Posterior cingulate gyrus (tissue), 11 donors: ENCODE data around the gene CEP104.

Source experiments
- DNase-seq, 10 donors: peaks; one replicate each; pipeline versions ENCODE4 v3.0.0 to v3.0.0-alpha.2; 2020 to 2021; ENCODE audit warnings: mixed read lengths in 3 of 10
- intact Hi-C: fragments of 100-400 bp; cut with DNase I; formaldehyde crosslinking; loops from one replicate; pipeline ENCODE4 v1.15.1; 2023

The CEP104 gene

DNA sequence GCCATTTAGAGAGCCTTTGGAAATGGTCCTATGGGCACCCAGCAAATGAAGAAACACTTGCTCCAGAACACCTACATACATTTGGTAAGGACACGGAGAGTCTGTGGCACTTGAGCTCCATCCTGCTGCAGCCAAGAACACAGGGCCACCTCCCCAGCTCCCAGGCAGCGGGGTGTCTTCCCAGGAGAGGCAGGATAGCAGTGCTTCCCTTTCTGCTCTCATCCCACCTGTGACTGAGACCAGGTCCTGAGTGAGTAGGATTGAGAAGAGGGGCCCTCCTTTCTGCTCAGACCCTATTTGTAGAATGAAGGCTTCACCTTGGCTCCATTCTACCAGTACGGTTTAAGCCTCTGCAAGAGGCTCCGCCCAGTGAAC is 38.9 kb upstream of the CEP104 start:
- intact Hi-C loops = no loop called here
- peak in 1 of 10 donors; percentile 43 for DNase-seq

DNA sequence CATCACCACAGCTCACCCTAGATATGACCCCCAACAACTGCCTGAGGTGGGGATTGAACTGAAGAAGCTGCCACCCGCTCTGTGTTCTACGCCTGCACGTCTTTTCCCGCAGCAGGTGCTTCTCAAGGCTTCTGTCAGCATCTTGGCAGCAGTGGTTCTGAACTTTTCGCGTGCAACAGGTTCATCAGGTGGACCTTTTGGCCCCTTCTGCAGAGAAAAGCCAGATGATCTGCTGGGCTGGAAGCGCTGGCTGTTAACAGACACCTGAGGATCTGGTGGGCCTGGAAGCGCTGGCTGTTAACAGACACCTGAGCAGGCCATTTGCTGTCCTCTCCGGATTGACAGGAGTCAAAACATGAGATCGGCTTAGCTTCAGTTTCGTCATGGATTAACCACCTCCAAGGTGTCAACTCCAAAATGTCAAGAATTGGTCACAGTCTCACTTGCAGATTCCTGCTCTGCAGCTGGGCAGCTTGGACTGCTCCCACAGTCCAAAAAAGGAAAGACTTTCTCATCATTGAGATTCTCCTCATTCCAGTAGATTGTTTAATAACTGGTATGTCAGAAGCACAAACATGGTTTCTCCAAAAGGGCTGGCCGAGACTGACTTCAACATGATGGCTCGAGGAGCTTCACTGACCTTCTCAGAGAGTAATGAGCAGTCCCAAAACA is 38.4 kb upstream of the CEP104 start:
- intact Hi-C loops = no loop called here
- peak in 2 of 10 donors; percentile 18 to 21 for DNase-seq

DNA sequence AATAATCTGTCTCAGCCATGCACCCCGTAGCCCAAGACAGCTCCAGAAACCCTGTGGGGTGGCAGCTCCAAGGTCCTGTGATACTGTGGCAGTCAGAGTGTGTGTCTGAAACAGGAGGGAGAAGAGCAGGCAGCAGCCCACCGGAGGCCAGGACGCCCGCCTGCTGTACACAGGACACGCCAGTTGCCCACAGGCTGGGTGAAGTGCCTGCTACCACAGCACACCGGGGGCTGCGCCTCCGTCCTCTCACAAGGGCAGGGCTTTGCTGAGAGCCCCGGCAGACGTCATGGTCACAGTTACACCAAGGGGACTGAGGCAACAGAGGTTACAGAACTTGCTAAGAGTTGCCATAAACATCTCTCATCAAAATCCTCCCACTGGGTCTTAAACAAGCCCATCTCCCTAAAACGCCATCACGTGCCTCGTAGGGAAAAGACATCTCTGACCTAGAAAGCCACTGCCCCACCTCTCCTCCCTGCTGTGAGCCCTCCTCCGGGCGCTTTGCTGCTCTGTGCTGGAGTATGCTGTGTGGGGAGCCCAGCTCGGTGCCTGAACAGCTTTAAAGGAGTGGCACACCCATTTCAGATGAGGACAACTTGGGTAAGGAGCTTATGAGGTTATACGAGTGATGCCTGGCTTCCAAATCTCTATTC is 37.7 kb upstream of the CEP104 start:
- intact Hi-C loops = no loop called here

DNA sequence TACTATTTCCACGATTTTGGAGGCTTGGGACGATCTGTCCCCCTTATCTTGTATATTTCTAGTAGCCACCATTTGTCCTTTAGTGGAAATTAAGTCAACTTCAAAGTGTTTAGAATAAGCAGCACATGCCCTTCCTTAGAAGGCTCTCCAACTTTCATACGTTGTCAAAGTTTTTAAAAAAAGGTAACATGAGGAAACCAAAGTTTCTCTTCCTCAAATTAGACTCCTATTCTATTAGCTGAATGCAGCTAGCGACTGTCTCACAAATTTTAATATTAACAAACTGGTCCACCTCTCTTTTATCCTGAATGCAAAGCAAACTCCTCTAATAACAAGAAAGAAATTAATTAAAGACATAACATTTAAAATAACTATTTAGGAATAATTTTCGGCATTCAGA is 36.2 kb upstream of the CEP104 start:
- DNase-seq = no peak
- intact Hi-C loops = no loop called here

More for the DNA sequence above, 37.7 kb upstream of the CEP104 start:
- peak in 1 of 10 donors; percentile 70 for DNase-seq

DNA sequence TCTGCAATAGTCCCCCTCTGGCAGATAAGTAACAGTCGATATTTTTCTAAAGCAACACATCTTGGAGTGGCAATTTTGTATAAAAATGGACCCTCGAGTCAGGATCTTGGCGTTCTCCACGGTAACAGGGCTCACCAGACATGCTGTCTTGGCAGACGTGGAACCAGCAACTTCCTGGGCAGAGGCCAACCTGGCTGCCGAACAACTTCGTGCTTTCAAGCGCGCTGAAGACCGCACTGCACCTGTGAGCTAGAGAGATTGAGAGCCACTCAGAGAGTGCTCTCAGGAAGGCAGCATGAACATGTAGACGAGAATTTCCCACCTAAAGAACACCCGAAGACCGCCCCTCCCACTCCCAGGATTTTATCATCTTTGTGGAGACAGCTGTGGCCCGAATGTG is 35.7 kb upstream of the CEP104 start:
- intact Hi-C loops = no loop called here

DNA sequence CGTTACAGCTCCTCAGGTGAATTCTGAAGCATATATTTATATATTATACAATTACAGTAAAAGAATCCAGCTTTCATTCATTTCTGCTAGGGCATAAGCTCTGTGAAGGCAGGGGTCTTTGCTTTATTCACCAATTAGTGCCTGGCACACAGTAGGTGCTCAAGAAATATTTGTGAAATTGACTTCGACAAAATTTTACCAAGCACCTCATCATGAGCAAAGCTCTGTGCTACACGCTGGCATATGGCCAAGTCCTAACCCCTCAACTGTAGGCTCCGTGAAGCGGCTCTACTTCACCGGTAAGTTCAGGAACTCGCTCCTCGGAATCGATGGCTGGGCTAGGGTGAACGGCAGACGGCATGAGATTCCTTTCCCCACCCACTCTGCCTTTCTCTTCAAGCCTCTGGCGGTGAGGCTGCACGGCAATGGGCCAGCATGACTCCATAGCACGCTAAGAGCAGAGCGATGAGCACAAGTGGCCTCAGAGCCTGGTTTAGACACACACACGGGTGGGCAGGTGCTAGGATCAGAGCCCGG is 34.4 kb upstream of the CEP104 start:
- intact Hi-C loops = no loop called here
- peak in 7 of 10 donors; percentile 39 to 90 (median 65) for DNase-seq

More for the DNA sequence above, 35.7 kb upstream of the CEP104 start:
- DNase-seq = peak in 9 of 10 donors; percentile 27 to 93 (median 64)

DNA sequence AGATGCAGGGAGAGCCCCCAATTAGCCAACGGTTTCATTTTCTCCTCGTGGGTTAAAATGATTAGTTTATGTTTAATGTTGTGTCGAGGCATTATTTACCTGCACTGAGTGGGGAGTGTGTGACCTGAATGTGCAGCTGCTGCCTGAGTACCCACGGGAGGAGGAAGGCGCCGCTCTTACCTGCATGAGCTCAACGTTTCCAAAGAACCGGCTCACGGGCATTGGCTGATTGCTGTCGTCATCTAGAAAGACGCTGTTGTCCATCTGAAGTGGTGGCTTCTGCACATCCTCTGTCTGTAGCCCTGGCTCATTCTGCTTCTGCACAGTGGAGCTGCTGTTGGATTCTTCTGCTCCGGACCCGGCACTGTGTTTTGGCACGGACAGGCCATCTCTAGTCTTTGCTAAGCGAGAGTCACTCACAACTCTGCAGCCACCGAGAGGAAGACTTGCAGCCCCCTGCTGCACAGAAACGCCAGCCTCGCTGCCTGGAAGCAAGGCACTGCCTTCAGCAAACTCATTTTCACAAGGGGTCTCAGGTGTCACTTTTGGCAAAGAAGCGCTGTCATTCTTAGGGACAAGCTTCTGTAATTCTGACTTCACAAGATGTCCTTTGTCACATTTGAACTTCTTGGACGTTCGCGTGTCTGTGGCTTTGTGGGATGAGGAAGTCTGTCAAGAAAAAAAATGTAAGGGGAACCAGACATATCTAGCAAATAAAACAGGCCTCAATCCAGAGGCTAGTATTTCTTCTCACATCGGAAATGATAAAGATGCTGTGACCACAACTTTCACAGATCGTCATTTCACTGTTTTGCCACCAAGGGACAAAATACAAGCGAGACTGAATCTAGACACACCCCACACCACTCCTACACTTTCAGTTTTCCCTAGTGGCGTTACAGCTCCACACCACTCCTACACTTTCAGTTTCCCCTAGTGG is 33.6 kb upstream of the CEP104 start:
- intact Hi-C loops = no loop called here
- peak in 1 of 10 donors; percentile 77 for DNase-seq

DNA sequence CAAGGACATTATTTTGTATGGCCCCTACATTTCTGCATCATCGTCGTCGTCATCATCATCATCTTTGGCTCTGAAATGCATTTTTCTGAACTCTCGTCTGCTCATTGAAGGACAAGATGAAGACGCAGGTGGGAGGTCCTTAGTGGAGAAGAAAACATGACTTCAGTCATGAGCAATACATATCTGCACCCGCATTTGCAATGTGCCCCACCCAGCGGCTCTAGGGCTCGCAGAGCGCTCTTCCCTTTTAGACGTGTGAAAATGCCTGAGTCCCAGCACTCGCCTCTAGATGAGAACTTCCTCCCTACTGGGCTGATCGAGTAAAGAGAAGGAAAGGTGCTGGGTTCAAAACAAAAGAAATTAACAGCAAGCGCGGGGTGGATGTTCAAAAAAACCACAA is 32.9 kb upstream of the CEP104 start:
- intact Hi-C loops = no loop called here
- DNase-seq = peak in 1 of 10 donors; percentile 15

DNA sequence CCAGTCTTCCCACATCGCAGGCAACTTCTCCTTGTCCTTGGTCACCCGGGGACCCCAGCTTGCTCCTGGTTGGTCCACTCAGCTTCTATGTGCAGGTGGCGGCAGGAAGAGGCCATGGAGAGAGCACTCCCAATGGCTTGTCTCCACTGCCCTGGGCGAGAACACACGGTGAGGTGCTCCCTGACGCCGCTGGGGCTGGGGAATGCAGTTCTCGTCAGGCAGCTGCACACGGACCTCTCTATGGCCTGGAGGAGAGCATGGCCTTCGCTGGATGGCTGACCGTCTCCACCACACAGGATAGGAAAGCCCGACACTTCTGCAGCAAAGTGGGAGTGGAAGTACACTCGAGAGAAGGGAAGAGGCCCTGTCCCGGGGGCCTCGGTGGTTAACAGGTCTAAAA is 31.3 kb upstream of the CEP104 start:
- intact Hi-C loops = no loop called here
- peak in 1 of 10 donors; percentile 78 for DNase-seq

DNA sequence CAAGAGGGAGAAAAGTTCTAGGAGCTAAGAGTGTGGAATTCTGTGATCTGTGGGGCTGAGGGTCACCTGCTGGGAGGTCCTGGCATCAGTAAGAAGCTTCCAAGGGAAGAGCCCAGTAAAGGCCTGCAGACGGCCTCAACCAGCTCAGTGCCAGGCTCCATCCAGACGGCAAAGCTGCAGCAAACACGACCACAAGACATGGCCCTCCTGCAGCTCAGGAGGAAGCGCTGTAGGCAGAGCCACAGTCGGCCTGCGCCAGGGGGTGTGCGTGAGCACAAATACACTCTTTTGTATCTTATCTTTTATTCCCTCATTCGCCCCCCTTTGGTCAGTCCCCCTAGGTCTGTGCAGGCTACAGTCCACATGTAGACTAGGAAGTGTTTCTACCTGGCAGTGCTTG is 29.7 kb upstream of the CEP104 start:
- DNase-seq = peak in 2 of 10 donors; percentile 35 to 43
- intact Hi-C loops = no loop called here

DNA sequence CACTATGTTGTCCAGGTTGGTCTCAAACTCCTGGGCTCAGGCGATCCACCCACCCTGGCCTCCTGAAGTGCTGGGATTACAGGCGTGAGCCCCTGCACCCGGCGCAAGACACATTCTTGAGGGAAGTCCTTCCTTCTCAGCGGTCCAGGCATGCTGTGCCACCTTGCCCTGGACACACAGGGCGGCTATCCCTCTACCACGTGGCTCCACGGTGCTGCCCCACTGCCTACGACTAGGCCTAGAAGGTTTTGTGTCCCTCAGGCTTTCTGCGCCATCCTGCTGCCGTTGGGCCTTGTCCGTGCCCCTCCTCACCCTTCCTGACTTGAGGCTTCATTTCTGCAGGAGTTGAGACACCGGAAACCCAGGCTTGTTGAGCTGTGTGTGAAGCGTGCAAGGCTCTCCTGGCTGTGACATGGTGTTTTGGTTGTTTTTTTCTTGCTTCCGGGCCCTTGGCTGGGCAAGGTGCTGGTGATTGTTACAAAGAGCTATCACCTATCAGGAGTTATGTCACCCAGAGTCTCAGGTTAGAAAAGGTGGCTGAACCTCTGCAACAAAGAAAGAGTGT is 29.2 kb upstream of the CEP104 start:
- intact Hi-C loops = no loop called here
- DNase-seq = peak in 2 of 10 donors; percentile 45 to 54

DNA sequence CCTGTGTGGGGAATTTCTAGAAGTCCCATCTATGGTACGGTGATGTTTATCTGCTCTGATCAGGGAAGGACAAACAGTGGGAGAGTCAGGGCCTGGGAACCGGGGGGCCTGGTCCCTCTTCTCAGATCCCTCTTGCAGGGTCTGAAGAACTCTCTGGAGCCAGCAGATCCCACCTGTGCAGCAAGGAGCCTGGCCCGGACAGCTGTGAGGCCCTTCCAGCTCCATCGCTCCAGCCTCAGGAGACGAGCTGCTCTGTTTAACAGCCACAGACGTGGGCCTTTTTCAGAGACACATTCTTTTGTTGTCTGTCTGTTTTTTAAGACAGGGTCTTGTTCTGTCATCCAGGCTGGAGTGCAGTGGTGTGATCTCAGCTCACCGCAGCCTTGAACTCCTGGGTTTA is 28.6 kb upstream of the CEP104 start:
- intact Hi-C loops = no loop called here
- peak in 2 of 10 donors; percentile 37 to 59 for DNase-seq

DNA sequence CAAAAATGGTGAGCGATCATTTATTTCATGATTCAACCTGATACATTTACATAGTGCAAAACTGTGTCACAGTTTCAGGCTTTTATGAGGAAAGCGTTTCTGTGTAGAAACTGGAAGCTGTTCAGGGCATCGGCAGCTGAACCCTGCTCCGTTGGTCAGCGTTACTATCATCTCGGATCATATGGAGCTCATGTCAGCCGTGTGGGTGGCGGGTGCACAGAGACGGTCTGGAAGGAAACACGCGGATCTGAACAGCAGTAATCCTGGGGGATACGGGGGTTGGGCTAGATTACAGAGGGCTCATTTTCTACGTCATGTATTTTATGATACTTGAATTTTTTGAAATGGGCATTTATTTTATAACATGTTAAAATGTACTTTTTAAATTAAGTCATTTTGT is 28.0 kb upstream of the CEP104 start:
- intact Hi-C loops = no loop called here
- DNase-seq = peak in 2 of 10 donors; percentile 37 to 62

DNA sequence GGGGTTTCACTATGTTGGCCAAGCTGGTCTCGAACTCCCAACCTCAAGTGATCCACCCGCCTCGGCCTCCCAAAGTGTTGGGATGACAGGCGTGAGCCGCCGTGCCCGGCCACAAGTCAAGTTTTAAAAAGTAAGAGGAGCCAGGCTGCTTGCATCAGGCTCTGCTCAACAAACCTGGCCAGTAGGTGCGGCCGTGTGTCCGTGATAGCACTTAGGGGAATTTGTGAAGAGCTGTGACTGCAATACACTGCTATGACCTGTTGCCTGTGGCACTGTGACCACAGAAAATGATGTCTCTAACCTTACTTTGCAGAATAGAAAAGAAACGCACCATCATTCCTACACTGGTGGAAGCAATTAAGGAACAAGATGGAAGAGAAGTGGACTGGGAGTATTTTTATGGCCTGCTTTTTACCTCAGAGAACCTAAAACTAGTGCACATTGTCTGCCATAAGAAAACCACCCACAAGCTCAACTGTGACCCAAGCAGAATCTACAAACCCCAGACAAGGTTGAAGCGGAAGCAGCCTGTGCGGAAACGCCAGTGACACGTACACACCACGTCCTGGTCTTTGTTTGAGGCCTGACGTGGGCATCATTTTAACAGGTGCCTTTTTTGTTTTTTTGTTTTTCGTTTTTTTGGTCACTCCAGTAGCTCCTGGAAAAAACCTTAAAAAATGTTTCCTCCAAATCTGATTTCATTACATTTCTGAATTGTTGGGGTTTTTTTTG is 26.3 kb upstream of the CEP104 start:
- DNase-seq = peak in 2 of 10 donors; percentile 45 to 68
- intact Hi-C loops = no loop called here

DNA sequence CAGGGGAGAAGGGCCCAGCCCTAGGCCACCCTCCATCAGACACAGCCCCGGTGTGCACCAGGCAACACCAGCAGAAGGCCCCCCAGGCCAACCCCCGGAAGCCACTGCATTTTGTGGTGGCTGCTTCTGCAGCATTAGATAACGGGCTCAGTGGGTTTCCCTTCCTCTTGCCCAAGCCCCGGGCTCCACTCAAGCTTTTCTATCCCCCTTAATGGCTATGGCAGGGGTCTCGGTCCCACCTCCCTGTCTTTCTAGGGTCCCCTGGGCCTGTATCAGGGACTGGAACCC is 24.1 kb upstream of the CEP104 start:
- intact Hi-C loops = no loop called here
- DNase-seq = peak in 2 of 10 donors; percentile 34 to 40

DNA sequence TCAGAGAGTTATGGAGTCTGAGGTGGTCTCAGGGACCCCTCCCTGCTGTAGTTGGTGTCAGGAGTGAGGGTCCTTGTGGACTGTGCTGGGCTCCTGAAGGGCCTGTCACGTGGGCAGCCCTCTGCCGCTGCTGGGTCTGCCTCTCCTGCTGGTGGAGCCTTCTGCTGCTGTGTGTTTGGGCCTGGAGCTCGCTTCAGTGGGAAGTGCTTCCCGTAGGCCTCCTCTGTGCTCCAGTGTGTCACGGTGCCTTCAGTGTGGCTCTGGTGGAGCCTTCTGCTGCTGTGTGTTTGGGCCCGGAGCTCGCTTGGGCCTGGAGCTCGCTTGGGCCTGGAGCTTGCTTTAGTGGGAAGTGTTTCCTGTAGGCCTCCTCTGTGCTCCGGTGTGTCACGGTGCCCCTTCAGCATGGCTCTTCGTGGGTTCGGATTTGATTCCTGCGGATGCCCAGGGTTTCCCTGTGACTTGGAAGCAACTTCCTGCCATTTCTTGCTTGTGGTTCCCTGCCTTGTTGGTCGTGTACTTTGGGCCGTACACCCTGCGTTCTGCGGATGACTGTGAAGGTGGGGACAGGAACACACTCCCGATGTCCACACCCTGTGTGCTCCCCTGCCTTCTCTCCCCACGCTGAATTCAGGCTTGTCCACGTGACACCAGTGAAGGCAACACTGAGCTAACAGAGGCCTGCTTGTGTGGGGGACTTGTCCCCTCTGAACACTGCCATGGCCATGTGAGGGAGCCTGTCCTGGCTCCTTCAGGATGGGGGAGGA is 23.6 kb upstream of the CEP104 start:
- peak in 2 of 10 donors; percentile 52 to 75 for DNase-seq

DNA sequence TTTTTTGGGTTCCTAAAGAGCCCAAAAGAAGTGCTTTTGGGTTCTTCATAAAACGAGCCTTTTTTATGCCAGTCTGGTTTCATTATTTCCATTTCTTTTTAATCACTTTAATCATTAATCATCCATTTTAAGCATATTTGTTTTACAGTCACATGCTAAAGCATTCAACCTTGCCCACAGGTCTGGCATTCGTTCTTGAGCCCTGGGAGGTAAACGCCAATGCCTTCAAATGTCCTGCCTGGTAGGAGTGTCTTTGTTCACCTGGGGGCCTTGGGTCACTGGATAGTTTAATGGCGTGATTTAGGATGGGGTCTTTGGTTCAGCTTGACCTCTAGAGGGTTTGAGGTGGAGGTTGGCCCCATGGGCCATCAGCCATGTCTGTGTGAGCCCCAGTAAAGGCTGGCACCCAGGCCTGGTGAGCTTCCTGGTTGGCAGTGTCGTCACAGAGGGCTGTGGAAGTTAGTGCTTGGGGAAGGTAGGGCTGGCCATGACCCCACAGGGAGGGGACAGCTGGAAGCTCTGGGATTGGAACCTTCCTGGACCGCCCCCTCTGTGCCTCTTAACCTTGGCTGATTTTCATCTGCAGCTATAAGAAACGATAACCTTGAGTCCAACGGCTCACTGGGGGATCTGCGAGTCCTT is 22.9 kb upstream of the CEP104 start:
- peak in 2 of 10 donors; percentile 33 to 52 for DNase-seq
- intact Hi-C loops = no loop called here

More for the DNA sequence above, 23.6 kb upstream of the CEP104 start:
- intact Hi-C loops = no loop called here

DNA sequence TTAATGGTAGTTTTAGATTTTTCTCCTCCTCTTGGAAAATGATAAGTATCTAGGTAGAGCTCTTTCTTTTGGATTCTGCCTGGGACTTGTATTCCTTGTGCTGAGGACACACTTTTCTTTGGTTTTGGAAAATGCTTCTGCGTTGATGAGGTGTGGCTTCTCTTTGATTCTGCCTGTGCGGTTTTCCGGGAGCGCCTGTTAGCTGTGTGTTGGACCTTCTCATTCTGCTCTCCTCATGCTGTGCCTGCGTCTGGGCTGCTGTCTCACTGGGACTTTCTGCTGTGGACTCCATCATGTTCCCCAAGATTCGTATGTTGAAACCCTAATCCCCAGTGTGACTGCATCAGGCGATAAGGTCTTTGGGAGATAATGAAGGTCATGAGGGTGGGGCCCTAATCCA is 22.1 kb upstream of the CEP104 start:
- peak in 1 of 10 donors; percentile 56 for DNase-seq
- intact Hi-C loops = no loop called here

DNA sequence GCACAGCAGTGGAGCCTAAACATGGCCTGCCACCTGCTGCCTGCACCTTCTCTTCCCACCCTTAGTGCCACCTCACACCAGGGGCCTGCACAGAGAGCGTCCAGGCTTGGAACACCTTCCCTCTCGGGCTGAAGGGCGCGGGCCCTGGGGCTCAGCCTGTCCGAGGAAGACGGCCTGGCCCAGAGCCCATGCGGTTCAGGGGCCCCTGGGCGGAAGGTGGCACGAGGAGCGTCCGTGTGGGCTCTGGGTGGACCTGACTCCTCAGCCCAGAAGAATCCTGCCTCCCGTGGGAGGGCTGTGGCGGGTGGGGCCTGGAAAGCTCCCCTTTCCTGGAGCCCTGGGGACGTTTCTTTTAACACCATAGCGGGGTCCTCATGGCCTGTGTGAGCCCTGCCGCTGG is 19.7 kb upstream of the CEP104 start:
- peak in 2 of 10 donors; percentile 73 to 77 for DNase-seq
- intact Hi-C loops = no loop called here
